Measurements from ENCODE around the gene OR12D1.

Gene OR12D1

GRCh38 chr6:29414588-29414987, at the start of gene OR12D1:
Gene OR12D1, plus strand, starts transcription at chr6:29414928.
- Histone ChIP-seq H3K79me2 (ENCODE audit: insufficient read depth, low read length) (no peaks in the 10 kb centered on the region), H3K36me3 (ENCODE audit: insufficient read depth, low read length) (no peaks in the 10 kb centered on the region), H3K9me3 (ENCODE audit: insufficient read depth, low read depth, low read length) (peaks cover 7% of the 10 kb centered on the region; the same call in 1 of the 2 replicates), H3K4me1 (ENCODE audit: insufficient read depth, low read length, poor library complexity, severe bottlenecking) (peaks cover 7% of the 10 kb centered on the region), H4K20me1 (ENCODE audit: insufficient read depth, low read length, poor library complexity, severe bottlenecking) (no peaks in the 10 kb centered on the region), H3K9me2 (replicated peaks; ENCODE audit: low read depth, low read length) (no peaks in the 10 kb centered on the region), H3K4me2 (ENCODE audit: low read depth, low read length, poor library complexity, severe bottlenecking) (no peak within 1 kb of the TSS), H3K9ac (ENCODE audit: low read depth, low read length, poor library complexity, severe bottlenecking) (no peak within 1 kb of the TSS), H3K4me3 (ENCODE audit: low read length, poor library complexity, severe bottlenecking) (no peak within 1 kb of the TSS), H3K27me3 (ENCODE audit: insufficient read depth, low read length, poor library complexity, severe bottlenecking) (no peaks in the 10 kb centered on the region), H3F3A (ENCODE audit: low read depth) (no peaks in the 10 kb centered on the region), H2AFZ (ENCODE audit: low read length) (no peak within 1 kb of the TSS)
- no peak; the same call in 1 of the 2 replicates for TF ChIP-seq CTCF (conservative IDR thresholded peaks at IDR 0.05; ENCODE audit: low read length)
- TF ChIP-seq EZH2phosphoT487 (IDR thresholded peaks at IDR 0.05; ENCODE audit: borderline replicate concordance): no peak

GRCh38 chr6:29368765-29369164, 46.0 kb upstream of the OR12D1 start, which contains the start of gene OR5V1:
Gene OR5V1, minus strand, starts transcription at chr6:29368865. Its CDS starts 12,670 bp downstream, at chr6:29356195.
- no peaks in the 10 kb centered on the region for H3K9me3 ChIP-seq (ENCODE audit: insufficient read depth, low read depth, low read length)
- no peaks in the 10 kb centered on the region for H3K27me3 ChIP-seq (ENCODE audit: insufficient read depth, low read length, poor library complexity, severe bottlenecking)
- H3K79me2 ChIP-seq (ENCODE audit: insufficient read depth, low read length): no peaks in the 10 kb centered on the region
- no peak for TF ChIP-seq CTCF (conservative IDR thresholded peaks at IDR 0.05; ENCODE audit: low read length)
- TF ChIP-seq EZH2phosphoT487 (IDR thresholded peaks at IDR 0.05; ENCODE audit: borderline replicate concordance): no peak
- no peaks in the 10 kb centered on the region for H3F3A ChIP-seq (ENCODE audit: low read depth)
- H2AFZ ChIP-seq (ENCODE audit: low read length): no peak within 1 kb of the TSS
- no peaks in the 10 kb centered on the region for H3K36me3 ChIP-seq (ENCODE audit: insufficient read depth, low read length)
- H3K4me1 ChIP-seq (ENCODE audit: insufficient read depth, low read length, poor library complexity, severe bottlenecking): no peaks in the 10 kb centered on the region
- H3K4me3 ChIP-seq (ENCODE audit: low read length, poor library complexity, severe bottlenecking): no peak within 1 kb of the TSS
- H3K9ac ChIP-seq (ENCODE audit: low read depth, low read length, poor library complexity, severe bottlenecking): no peak within 1 kb of the TSS
- H3K9me2 ChIP-seq (replicated peaks; ENCODE audit: low read depth, low read length): no peaks in the 10 kb centered on the region
- H3K4me2 ChIP-seq (ENCODE audit: low read depth, low read length, poor library complexity, severe bottlenecking): no peak within 1 kb of the TSS
- H4K20me1 ChIP-seq (ENCODE audit: insufficient read depth, low read length, poor library complexity, severe bottlenecking): no peaks in the 10 kb centered on the region

- H3K4me3 ChIP-seq (ENCODE audit: low read length, poor library complexity, severe bottlenecking): no peak within 1 kb of the TSS
- TF ChIP-seq EZH2phosphoT487 (IDR thresholded peaks at IDR 0.05; ENCODE audit: borderline replicate concordance): no peak
- no peaks in the 10 kb centered on the region for H3K9me2 ChIP-seq (replicated peaks; ENCODE audit: low read depth, low read length)
- H4K20me1 ChIP-seq (ENCODE audit: insufficient read depth, low read length, poor library complexity, severe bottlenecking): no peaks in the 10 kb centered on the region
- no peaks in the 10 kb centered on the region for H3K36me3 ChIP-seq (ENCODE audit: insufficient read depth, low read length)
- no peak within 1 kb of the TSS for H3K4me2 ChIP-seq (ENCODE audit: low read depth, low read length, poor library complexity, severe bottlenecking)
- no peak within 1 kb of the TSS for H3K9ac ChIP-seq (ENCODE audit: low read depth, low read length, poor library complexity, severe bottlenecking)
- H3K9me3 ChIP-seq (ENCODE audit: insufficient read depth, low read depth, low read length): no peaks in the 10 kb centered on the region
- no peaks in the 10 kb centered on the region for H3K27me3 ChIP-seq (ENCODE audit: insufficient read depth, low read length, poor library complexity, severe bottlenecking)
- H3F3A ChIP-seq (ENCODE audit: low read depth): no peaks in the 10 kb centered on the region
- H3K4me1 ChIP-seq (ENCODE audit: insufficient read depth, low read length, poor library complexity, severe bottlenecking): no peaks in the 10 kb centered on the region
- no peaks in the 10 kb centered on the region for H3K79me2 ChIP-seq (ENCODE audit: insufficient read depth, low read length)
- H2AFZ ChIP-seq (ENCODE audit: low read length): no peak within 1 kb of the TSS
These were observed 39.5 kb upstream of the OR12D1 start, which contains the start of gene OR12D3 for GRCh38 chr6:29375191-29375590. Gene OR12D3, minus strand, starts transcription at chr6:29375291. Its CDS starts 4 bp downstream, at chr6:29375287.

GRCh38 chr6:29376003-29376402, 38.7 kb upstream of the OR12D1 start:
- Histone ChIP-seq H3F3A (ENCODE audit: low read depth) (no peaks in the 10 kb centered on the region), H3K27me3 (ENCODE audit: insufficient read depth, low read length, poor library complexity, severe bottlenecking) (no peaks in the 10 kb centered on the region), H3K9me3 (ENCODE audit: insufficient read depth, low read depth, low read length) (no peaks in the 10 kb centered on the region), H3K79me2 (ENCODE audit: insufficient read depth, low read length) (no peaks in the 10 kb centered on the region), H3K4me3 (ENCODE audit: low read length, poor library complexity, severe bottlenecking) (no peak overlapping the region), H3K9ac (ENCODE audit: low read depth, low read length, poor library complexity, severe bottlenecking) (no peak overlapping the region), H3K9me2 (replicated peaks; ENCODE audit: low read depth, low read length) (no peaks in the 10 kb centered on the region), H2AFZ (ENCODE audit: low read length) (no peak overlapping the region), H3K4me2 (ENCODE audit: low read depth, low read length, poor library complexity, severe bottlenecking) (no peak overlapping the region), H3K4me1 (ENCODE audit: insufficient read depth, low read length, poor library complexity, severe bottlenecking) (no peaks in the 10 kb centered on the region), H3K36me3 (ENCODE audit: insufficient read depth, low read length) (no peaks in the 10 kb centered on the region), H4K20me1 (ENCODE audit: insufficient read depth, low read length, poor library complexity, severe bottlenecking) (no peaks in the 10 kb centered on the region)
- TF ChIP-seq CTCF (conservative IDR thresholded peaks at IDR 0.05; ENCODE audit: low read length) (0 out of 2 replicates have a peak, but pooled peaks have one; percentile 39), EZH2phosphoT487 (IDR thresholded peaks at IDR 0.05; ENCODE audit: borderline replicate concordance) (no peak)
